Tibial artery (tissue), 4 donors: Measurements from ENCODE around the gene LRRFIP1.

ENCODE experiments used
- DNase-seq, 2 donors: peaks; one replicate each; pipeline ENCODE4 v3.0.0-alpha.2; 2019
- H3K27ac ChIP-seq, 2 donors: fragments of 200-600 bp; sonication (generic) in 1 of 2; 1 replicate in 1 of 2; 2 replicates in 1 of 2; pipeline ENCODE4 v1.5.1; 2018 to 2019; ENCODE audit warnings: mild to moderate bottlenecking in 1 of 2
- H3K27me3 ChIP-seq, 2 donors: fragments of 200-600 bp; sonication (generic) in 1 of 2; one replicate each; pipeline versions ENCODE4 v1.5.1 to v1.6.0; 2016 to 2019
- H3K36me3 ChIP-seq, 3 donors: fragments of 200-600 bp; sonication (generic) in 2 of 3; one replicate each; pipeline ENCODE4 v1.5.1; 2016 to 2019; ENCODE audit warnings: mild to moderate bottlenecking in 2 of 3
- H3K4me1 ChIP-seq, 4 donors: fragments of 200-600 bp; sonication (generic) in 2 of 4; 1 replicate in 3 of 4; 2 replicates in 1 of 4; pipeline ENCODE4 v1.5.1; 2016 to 2019
- H3K4me3 ChIP-seq, 2 donors: fragments of 200-600 bp; sonication (generic) in 1 of 2; 1 replicate in 1 of 2; 2 replicates in 1 of 2; pipeline ENCODE4 v1.5.1; 2018 to 2019; ENCODE audit warnings: mild to moderate bottlenecking in 2 of 2
- H3K9me3 ChIP-seq, 3 donors: fragments of 200-600 bp; sonication (generic) in 1 of 3; one replicate each; pipeline ENCODE4 v1.5.1; 2016 to 2019
- CTCF ChIP-seq, 2 experiments: fragments of 200-600 bp in 1 of 2; fragments of 450-650 bp in 1 of 2; IDR thresholded peaks; one replicate each; pipeline ENCODE4 v1.5.1; 2017 to 2019; ENCODE audit warnings: antibody characterized with exemption in 2 of 2, mild to moderate bottlenecking in 1 of 2, moderate library complexity in 1 of 2
- intact Hi-C: fragments of 100-400 bp; cut with DNase I; formaldehyde crosslinking; loops from one replicate; pipeline ENCODE4 v1.15.0; 2023; ENCODE audit warnings: low total_unique reads

Gene LRRFIP1

DNA sequence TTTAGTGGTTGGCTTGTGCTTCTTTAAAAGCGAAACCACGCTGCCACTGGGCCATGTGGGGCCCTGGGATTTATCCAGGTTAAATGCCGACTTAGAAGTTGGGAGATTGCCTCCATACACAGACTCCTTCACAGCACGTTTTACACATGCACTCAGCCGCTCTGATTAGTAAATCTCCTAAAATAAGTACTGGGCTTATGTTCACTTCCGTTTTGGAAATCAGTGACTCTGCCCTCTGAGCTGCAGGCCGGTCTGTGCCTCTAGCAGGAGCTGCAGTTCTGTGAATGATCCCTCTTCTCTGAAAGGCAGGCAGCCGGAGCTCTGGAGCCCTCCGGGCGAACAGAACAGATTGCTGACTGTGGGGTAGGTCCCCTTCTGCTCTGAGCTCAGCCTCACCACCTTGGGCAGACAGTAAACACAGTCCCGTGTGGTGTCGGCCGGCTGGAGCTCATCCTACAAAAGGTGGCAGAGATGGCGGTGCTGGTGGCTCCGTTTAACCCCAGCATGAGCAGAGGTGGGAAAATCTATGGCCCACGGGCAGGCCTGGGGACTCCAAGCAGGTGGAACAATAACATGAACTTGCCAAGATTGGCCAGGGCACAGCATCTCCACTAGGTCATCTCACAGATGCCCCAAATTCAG, 27.1 kb upstream of the LRRFIP1 start:
- H3K27ac ChIP-seq, result peak overlapping the region; percentile 97 to 98
- peak; percentile 41 to 42 for TF ChIP-seq CTCF (IDR thresholded peaks at IDR 0.05)
- H3K4me1 ChIP-seq, result peaks cover 0 to 48% (median 19%) of the 10 kb centered on the region in 4 donors
- H3K36me3 ChIP-seq, result no peaks in the 10 kb centered on the region
- intact Hi-C loops, result loop anchor here (5.0 kb wide), 1 partner anchor 142 kb away; no protein-coding TSS in a partner anchor
- H3K4me3 ChIP-seq, result peak overlapping the region; percentile 24 to 42
- H3K27me3 ChIP-seq, result no peaks in the 10 kb centered on the region
- no peaks in the 10 kb centered on the region for H3K9me3 ChIP-seq
- peak; percentile 81 to 92 for DNase-seq

- TF ChIP-seq CTCF (IDR thresholded peaks at IDR 0.05), result no peak
- DNase-seq, result no peak
- Histone ChIP-seq H3K27me3 (no peaks in the 10 kb centered on the region), H3K36me3 (no peaks in the 10 kb centered on the region), H3K4me1 (peaks cover 0 to 41% (median 15%) of the 10 kb centered on the region in 4 donors), H3K27ac (peak overlapping the region; percentile 97 to 98), H3K4me3 (no peak overlapping the region), H3K9me3 (no peaks in the 10 kb centered on the region)
- intact Hi-C loops, result loop anchor here (5.0 kb wide), 1 partner anchor 141 kb away; no protein-coding TSS in a partner anchor
These were observed 25.8 kb upstream of the LRRFIP1 start for GRCh38 chr2:237601453-237602116.

DNA sequence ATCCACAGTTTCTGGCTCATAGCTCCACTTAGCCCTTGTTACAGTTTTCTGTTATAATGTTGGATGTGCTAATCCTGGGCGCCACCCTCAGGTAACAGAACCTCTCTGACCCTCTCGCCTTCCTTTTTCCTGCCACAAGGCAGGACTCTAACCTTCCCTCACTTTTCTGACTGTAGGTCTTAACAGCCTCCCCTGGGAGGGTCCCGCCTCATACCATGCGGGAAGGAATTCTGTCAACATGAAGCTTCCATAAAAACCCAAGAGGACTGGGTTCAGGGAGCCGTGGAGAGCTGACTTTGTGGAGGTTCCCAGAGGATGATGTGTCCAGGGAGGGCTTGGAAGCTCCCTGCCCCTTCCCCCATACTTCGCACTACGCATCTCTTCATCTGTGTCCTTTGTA, 25.0 kb upstream of the LRRFIP1 start:
- H3K4me1 ChIP-seq, result peaks cover 0 to 41% (median 15%) of the 10 kb centered on the region in 4 donors
- no peak for DNase-seq
- no peaks in the 10 kb centered on the region for H3K9me3 ChIP-seq
- no peak overlapping the region for H3K4me3 ChIP-seq
- no peaks in the 10 kb centered on the region for H3K36me3 ChIP-seq
- TF ChIP-seq CTCF (IDR thresholded peaks at IDR 0.05), result no peak
- H3K27ac ChIP-seq, result peak overlapping the region in 1 of 2 donors; percentile 23
- H3K27me3 ChIP-seq, result no peaks in the 10 kb centered on the region
- intact Hi-C loops, result loop anchor here (5.0 kb wide), 1 partner anchor 140 kb away; no protein-coding TSS in a partner anchor

GRCh38 chr2:237603049-237603717, 24.2 kb upstream of the LRRFIP1 start:
- Histone ChIP-seq H3K36me3 (no peaks in the 10 kb centered on the region), H3K9me3 (no peaks in the 10 kb centered on the region), H3K27me3 (no peaks in the 10 kb centered on the region), H3K4me3 (no peak overlapping the region), H3K4me1 (peaks cover 0 to 39% (median 15%) of the 10 kb centered on the region in 4 donors), H3K27ac (peak overlapping the region; percentile 28 to 39)
- TF ChIP-seq CTCF (IDR thresholded peaks at IDR 0.05), result no peak
- no peak for DNase-seq
- intact Hi-C loops, result loop anchor here (5.0 kb wide), 1 partner anchor 139 kb away; no protein-coding TSS in a partner anchor

DNA sequence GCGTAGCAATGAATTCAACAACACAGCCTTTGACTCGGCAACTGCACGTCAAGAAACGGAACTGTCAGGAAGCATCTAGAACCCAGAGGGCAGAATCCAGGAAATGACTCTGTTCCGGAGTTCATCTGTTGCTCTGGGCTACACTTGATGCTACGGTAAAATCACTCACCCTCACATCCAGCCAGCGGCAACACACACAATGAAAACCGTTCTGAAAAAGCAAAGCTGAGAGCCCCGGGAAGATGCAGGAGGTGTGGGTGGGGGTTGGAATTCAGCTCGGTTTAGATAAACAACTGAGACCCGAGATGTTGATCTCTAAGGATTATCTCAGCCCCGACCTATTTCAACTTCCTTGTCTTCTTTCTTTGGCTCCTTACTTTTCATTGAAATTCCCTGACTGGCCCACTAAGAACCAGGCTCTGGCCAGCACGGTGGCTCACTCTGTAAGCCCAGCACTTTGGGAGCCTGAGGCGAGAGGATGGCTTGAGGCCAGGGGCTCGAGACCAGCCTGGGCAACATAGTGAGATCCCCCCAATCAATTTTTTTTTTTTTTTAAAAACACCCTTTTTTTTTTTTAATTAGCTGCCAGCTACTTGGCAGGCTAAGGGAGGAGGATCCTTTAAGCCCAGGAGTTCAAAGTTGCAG, 23.5 kb upstream of the LRRFIP1 start:
- Histone ChIP-seq H3K36me3 (no peaks in the 10 kb centered on the region), H3K4me3 (no peak overlapping the region), H3K4me1 (peaks cover 0 to 33% (median 15%) of the 10 kb centered on the region in 4 donors), H3K9me3 (no peaks in the 10 kb centered on the region), H3K27ac (peak overlapping the region; percentile 28 to 39), H3K27me3 (no peaks in the 10 kb centered on the region)
- intact Hi-C loops, result loop anchor here (5.0 kb wide), 1 partner anchor 138 kb away; no protein-coding TSS in a partner anchor
- TF ChIP-seq CTCF (IDR thresholded peaks at IDR 0.05), result no peak
- DNase-seq, result peak in 1 of 2 donors; percentile 61
